ENCODE results near the gene UPK1A. TPM values are rescaled to one million over a fixed set of nuclear protein-coding genes. Genes with fewer than 3 reads are reported as not detected.

The UPK1A gene
- total RNA-seq, 1 donor from 2014 or later, result not detected

- Histone ChIP-seq H3K27me3 (ENCODE audit: low read depth) (no peaks in the 10 kb centered on the region), H3K27ac (replicated peaks) (peak overlapping the region; percentile 95), H3K36me3 (peaks cover 22% of the 10 kb centered on the region), H3K9me3 (replicated peaks) (no peaks in the 10 kb centered on the region), H3K4me1 (peaks cover 44% of the 10 kb centered on the region), H3K4me3 (peak overlapping the region; percentile 96)
- peak; percentile 91 for TF ChIP-seq CTCF (IDR thresholded peaks at IDR 0.05; ENCODE audit: borderline replicate concordance)
- DNase-seq, result peak; percentile 96
- intact Hi-C loops (cut with micrococcal nuclease), result loop anchor here (2.0 kb wide), 1 partner anchor 20 kb away; no protein-coding TSS in a partner anchor
Observed at GRCh38 chr19:35716801-35717664, 50.7 kb downstream of the UPK1A start.

DNA sequence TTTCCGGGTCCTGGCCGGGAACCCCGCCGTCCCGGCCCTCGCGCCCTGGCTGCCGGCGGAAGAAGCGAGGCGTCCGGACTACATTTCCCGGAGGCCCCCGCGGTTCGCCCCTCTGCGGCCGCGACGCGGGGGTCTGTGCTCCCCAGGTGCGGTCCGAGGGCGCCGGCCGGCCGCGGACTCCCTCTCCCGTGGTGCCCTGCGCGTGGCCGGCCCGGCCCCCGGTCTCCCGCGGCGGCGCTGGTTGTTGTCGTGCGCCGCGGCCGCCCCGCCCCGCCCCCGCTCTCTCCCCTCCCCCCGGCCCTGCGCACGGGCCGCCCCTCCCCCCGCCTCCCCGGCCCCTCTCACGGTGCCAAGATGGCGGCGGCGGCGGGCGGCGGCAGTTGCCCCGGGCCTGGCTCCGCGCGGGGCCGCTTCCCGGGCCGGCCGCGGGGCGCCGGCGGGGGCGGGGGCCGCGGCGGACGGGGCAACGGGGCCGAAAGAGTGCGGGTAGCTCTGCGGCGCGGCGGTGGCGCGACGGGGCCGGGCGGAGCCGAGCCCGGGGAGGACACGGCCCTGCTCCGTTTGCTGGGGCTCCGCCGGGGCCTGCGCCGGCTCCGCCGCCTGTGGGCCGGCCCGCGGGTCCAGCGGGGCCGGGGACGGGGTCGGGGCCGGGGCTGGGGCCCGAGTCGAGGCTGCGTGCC, 51.5 kb downstream of the UPK1A start, which contains the start of gene KMT2B:
Gene KMT2B, plus strand, starts transcription at position 339 of the 680 bp plus-strand sequence. Its CDS starts 16 bp downstream, at position 355.
- TF ChIP-seq CTCF (IDR thresholded peaks at IDR 0.05; ENCODE audit: borderline replicate concordance), result no peak

GRCh38 chr19:35718345-35719041, 52.2 kb downstream of the UPK1A start:
- peak overlapping the region; percentile 95 for H3K27ac ChIP-seq (replicated peaks)
- DNase-seq, result peak; percentile 43
- peaks cover 47% of the 10 kb centered on the region for H3K4me1 ChIP-seq
- H3K27me3 ChIP-seq (ENCODE audit: low read depth), result no peaks in the 10 kb centered on the region
- H3K4me3 ChIP-seq, result peak overlapping the region; percentile 96
- H3K36me3 ChIP-seq, result peaks cover 37% of the 10 kb centered on the region
- no peak for TF ChIP-seq CTCF (IDR thresholded peaks at IDR 0.05; ENCODE audit: borderline replicate concordance)
- no peaks in the 10 kb centered on the region for H3K9me3 ChIP-seq (replicated peaks)
- intact Hi-C loops (cut with micrococcal nuclease), result no loop called here

More for the DNA sequence above, 51.5 kb downstream of the UPK1A start, which contains the start of gene KMT2B:
- no peaks in the 10 kb centered on the region for H3K27me3 ChIP-seq (ENCODE audit: low read depth)
- H3K27ac ChIP-seq (replicated peaks), result peak within 1 kb of the TSS; percentile 95
- no peak for DNase-seq
- peaks cover 30% of the 10 kb centered on the region for H3K36me3 ChIP-seq
- intact Hi-C loops (cut with micrococcal nuclease), result loop anchor here (2.0 kb wide), 1 partner anchor 21 kb away; no protein-coding TSS in a partner anchor
- no peaks in the 10 kb centered on the region for H3K9me3 ChIP-seq (replicated peaks)
- H3K4me3 ChIP-seq, result peak within 1 kb of the TSS; percentile 96
- H3K4me1 ChIP-seq, result peaks cover 47% of the 10 kb centered on the region

DNA sequence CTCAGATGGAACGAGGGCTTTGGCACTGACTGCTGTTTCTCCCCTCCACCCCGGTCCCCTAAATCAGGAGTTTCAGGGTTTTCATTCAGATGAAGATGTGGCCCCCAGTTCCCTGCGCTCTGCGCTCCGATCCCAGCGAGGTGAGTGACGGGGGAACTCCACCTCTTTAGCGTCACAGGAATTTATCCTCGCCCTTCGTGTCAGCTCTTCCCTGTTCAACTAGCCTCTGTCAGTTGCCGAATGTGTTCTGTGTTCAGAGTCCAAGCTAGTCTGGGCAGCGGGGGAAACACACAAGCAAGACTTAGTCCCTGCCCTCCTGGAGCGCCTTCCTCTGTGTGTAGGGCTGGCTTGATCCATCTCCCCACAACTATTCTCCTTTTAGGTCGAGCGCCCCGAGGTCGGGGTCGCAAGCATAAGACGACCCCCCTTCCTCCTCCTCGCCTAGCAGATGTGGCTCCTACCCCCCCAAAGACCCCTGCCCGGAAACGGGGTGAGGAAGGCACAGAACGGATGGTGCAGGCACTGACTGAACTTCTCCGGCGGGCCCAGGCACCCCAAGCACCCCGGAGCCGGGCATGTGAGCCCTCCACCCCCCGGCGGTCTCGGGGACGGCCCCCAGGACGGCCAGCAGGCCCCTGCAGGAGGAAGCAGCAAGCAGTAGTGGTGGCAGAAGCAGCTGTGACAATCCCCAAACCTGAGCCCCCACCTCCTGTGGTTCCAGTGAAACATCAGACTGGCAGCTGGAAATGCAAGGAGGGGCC, 53.3 kb downstream of the UPK1A start:
- Histone ChIP-seq H3K9me3 (replicated peaks) (no peaks in the 10 kb centered on the region), H3K4me1 (peaks cover 47% of the 10 kb centered on the region), H3K36me3 (peaks cover 48% of the 10 kb centered on the region), H3K4me3 (peak overlapping the region; percentile 96), H3K27me3 (ENCODE audit: low read depth) (no peaks in the 10 kb centered on the region), H3K27ac (replicated peaks) (peak overlapping the region; percentile 8)
- intact Hi-C loops (cut with micrococcal nuclease), result no loop called here
- no peak for TF ChIP-seq CTCF (IDR thresholded peaks at IDR 0.05; ENCODE audit: borderline replicate concordance)
- no peak for DNase-seq
